ENCODE measurements around the gene USP6NL.

- no peak for TF ChIP-seq BHLHE40 (IDR thresholded peaks at IDR 0.05; ENCODE audit: borderline replicate concordance)
- TF ChIP-seq ELF4 (IDR thresholded peaks at IDR 0.05), result no peak
- TF ChIP-seq FOXA1 (IDR thresholded peaks at IDR 0.05), result no peak
- TF ChIP-seq ZNF384 (IDR thresholded peaks at IDR 0.05), result no peak
Measured at GRCh38 chr10:11589738-11590137, 21.7 kb downstream of the USP6NL start.
